IPS-NIHi11 (cell line): ENCODE results near the gene EOLA1.
"Not testable (repeated sequence)": the region's sequence is repeated elsewhere in the genome, so short reads cannot be mapped to it uniquely, and the experiment has no call there.

Experiments used
- DNase-seq: peaks from one replicate; pipeline ENCODE4 v3.0.0; 2012; ENCODE audit warnings: mixed read lengths, low spot score

EOLA1 gene

DNA sequence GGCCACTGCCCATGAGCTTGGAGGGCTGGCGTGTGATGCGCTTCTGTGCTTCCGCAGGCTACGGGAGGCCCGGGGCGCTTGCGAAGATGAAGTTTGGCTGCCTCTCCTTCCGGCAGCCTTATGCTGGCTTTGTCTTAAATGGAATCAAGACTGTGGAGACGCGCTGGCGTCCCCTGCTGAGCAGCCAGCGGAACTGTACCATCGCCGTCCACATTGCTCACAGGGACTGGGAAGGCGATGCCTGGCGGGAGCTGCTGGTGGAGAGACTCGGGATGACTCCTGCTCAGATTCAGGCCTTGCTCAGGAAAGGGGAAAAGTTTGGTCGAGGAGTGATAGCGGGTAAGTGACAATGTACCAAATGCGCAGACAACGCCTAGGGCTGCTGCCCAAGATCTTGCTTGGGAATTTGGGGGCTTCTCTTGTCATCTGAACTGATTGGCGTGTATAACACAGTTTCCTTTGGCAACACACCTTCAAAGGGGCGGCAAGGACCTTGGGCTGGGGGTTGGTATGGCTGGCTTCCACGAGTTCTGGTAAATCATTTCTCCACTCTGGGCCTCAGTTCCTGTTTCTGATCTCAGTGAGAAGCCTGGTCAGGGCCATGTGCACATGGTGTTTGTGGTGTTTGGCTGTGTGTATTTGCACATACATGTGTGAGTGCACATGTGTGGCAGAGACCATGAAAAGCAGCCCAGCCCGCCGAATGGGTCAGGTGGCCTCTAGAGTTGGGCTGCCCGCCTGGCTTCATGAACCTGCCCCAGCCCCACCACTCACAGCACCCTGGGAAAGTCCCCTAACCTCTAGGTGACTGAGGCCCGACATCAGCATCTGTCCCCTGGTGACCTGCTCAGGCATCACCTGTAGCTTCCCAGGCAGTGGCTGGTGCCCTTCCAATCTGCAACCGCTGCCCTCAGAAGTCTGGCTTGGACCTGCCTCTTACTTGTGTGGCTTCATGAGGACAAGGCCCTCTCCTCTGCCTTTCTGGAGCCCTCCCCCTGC, 5.0 kb downstream of the EOLA1 start:
- DNase-seq, result not testable (repeated sequence)

- DNase-seq, result not testable (repeated sequence)
These were observed 6.2 kb downstream of the EOLA1 start for GRCh38 chrX:149546962-149547361.

- not testable (repeated sequence) for DNase-seq
These were observed 7.0 kb downstream of the EOLA1 start for GRCh38 chrX:149547782-149548181.

- not testable (repeated sequence) for DNase-seq
These were observed 8.9 kb downstream of the EOLA1 start, which contains the start of gene HSFX3 for GRCh38 chrX:149549701-149550100. Gene HSFX3, minus strand, starts transcription at chrX:149549924. Its CDS starts 72 bp downstream, at chrX:149549852.

GRCh38 chrX:149550454-149550853, 9.6 kb downstream of the EOLA1 start:
- DNase-seq, result not testable (repeated sequence)

- not testable (repeated sequence) for DNase-seq
These were observed 10.6 kb downstream of the EOLA1 start for GRCh38 chrX:149551245-149551938.

GRCh38 chrX:149551939-149552248, 11.1 kb downstream of the EOLA1 start:
- DNase-seq, result not testable (repeated sequence)

GRCh38 chrX:149555251-149555650, 14.4 kb downstream of the EOLA1 start:
- not testable (repeated sequence) for DNase-seq

GRCh38 chrX:149563359-149563758, 22.5 kb downstream of the EOLA1 start:
- DNase-seq, result no peak

- DNase-seq, result no peak
These were observed 27.0 kb downstream of the EOLA1 start for GRCh38 chrX:149567621-149568417.

DNA sequence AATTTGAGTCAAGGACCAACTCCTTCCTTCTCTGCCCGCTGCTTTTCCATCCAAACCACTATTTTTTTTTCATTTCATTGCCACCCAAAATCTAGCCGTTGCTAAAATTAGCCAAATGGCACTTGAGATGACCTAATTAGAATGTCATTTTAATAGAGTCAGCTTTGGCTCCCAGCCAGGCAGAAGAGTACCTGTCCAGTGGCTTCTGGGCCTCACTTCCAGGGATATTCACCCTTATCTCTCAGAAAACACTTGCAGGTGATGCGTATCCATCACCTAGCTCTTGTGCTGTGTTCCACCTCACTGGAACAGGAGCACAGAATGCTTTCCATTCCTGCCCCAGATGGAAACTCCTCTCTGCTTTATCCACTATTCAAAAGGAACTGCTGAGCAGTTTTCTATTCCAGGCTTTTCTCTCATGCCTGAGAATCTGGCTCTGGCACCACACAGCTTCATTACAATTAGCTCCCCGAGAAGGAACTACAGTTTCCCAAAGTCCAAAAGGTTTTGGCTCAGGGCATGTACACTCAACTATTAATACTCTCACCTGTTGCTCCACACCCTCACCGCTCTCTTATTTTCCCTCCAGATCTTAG, 28.0 kb downstream of the EOLA1 start:
- DNase-seq, result no peak

DNA sequence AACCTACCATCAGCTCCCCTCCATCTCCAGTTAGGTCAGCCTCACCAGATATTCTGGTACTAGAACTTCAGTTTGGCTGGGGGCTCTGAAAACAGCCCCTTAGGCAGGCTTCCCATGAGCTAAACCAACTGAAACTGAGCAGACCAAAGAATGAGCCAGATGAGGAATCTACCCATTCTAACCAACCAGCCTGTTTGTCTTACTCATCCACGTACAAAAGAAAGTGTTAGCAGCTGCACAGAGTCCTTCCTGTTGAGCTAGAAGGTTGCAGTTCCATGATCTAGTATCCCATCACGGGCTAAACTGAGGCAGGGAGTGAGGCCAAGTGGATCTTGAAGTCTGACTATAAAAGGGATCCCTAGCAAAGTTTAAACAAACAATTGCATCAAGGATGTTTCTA, 29.0 kb downstream of the EOLA1 start:
- no peak for DNase-seq

- DNase-seq, result no peak
These were observed 29.9 kb downstream of the EOLA1 start for GRCh38 chrX:149570668-149571067.

GRCh38 chrX:149571770-149572169, 31.0 kb downstream of the EOLA1 start:
- no peak for DNase-seq

DNA sequence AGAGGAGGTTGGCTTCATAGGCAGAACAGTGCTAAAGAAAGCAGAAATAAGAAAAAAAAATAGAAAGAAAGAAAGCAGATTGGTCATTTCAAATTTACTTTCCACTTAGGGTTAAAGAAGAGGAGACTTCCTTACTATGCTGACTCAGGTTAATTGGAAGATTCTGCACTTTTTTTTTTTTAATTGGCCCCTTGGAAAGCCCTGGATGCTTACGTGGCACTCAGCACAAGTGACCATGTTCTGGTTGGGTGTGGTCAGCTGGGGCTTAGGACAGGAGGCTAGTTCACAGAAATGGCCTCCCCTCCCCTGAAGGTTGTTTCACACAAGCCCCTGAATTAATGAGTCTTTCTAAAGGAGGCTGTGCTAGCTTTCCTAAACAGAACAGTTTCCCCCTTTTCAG, 31.9 kb downstream of the EOLA1 start:
- no peak for DNase-seq

DNA sequence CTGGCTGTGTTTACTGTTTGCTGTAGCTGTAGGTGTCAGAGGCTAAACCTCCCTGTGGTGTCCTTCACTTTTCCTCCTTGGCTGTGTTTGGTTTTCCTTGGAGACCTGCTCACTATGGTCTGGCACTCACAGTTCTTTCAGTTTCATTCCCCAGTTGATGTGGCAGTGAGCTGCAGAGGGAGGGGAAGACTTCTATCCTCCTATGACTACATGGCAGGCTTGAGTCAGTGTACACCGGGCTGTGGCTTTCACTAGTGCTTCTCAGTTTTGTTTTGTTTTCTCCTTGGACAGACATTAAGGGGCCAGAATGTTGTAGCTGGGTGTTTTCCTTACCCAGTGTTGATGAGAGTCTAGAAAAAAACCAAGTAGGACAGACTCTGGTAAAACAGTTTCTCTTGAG, 32.6 kb downstream of the EOLA1 start:
- not testable (repeated sequence) for DNase-seq

- not testable (repeated sequence) for DNase-seq
These were observed 44.8 kb downstream of the EOLA1 start for GRCh38 chrX:149585631-149586030.

GRCh38 chrX:149587359-149587758, 46.5 kb downstream of the EOLA1 start, which contains the start of gene MAGEA9B:
Gene MAGEA9B, minus strand, starts transcription at chrX:149587459. Its CDS starts 4,280 bp downstream, at chrX:149583179.
- not testable (repeated sequence) for DNase-seq

GRCh38 chrX:149590993-149591392, 50.2 kb downstream of the EOLA1 start:
- DNase-seq, result not testable (repeated sequence)

- not testable (repeated sequence) for DNase-seq
These were observed 54.4 kb downstream of the EOLA1 start, which contains the start of gene HSFX2 for GRCh38 chrX:149595214-149595613. Gene HSFX2, minus strand, starts transcription at chrX:149595314. Its CDS starts 614 bp downstream, at chrX:149594700.

GRCh38 chrX:149595943-149596342, 55.1 kb downstream of the EOLA1 start:
- not testable (repeated sequence) for DNase-seq
